ENCODE measurements around the gene SNTG2.

DNA sequence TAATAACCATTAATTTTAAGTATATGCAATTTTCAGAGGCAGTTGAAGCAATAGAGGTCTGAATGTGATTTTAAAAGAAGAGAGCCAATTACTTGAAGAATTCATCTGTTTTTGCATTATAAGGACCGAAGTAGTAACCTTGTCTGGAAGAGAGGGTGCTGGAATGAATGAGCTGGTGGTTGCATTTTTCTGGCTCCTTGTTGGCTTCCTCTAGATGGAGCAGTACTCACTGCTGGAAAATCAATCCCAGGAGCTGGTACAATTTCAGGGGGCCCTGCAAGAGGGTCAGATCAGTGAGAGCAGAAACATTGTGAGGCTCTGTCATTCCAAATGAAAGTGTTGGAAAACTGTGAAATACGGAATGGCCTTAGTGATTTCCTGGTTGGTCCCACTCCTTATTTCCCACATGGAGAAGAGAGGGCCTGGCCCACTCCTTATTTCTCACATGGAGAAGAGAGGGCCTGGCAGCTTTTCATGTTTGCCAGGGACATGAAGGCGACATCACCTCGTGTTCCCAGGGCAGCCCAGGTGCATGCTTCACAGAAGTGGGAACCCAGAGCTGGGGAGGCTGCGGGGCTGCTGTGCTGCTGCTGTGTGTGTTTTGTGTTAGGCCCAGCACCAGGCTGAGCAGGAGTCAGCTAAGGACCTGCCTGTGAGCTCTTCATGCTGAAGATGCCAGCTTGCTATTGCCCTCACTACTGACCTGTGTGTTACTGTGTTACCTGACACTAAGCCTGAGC, 197.4 kb downstream of the SNTG2 start:
- TF ChIP-seq, protein P1, sequence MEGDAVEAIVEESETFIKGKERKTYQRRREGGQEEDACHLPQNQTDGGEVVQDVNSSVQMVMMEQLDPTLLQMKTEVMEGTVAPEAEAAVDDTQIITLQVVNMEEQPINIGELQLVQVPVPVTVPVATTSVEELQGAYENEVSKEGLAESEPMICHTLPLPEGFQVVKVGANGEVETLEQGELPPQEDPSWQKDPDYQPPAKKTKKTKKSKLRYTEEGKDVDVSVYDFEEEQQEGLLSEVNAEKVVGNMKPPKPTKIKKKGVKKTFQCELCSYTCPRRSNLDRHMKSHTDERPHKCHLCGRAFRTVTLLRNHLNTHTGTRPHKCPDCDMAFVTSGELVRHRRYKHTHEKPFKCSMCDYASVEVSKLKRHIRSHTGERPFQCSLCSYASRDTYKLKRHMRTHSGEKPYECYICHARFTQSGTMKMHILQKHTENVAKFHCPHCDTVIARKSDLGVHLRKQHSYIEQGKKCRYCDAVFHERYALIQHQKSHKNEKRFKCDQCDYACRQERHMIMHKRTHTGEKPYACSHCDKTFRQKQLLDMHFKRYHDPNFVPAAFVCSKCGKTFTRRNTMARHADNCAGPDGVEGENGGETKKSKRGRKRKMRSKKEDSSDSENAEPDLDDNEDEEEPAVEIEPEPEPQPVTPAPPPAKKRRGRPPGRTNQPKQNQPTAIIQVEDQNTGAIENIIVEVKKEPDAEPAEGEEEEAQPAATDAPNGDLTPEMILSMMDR (IDR thresholded peaks at IDR 0.05) = no peak
- TF ChIP-seq POLR2AphosphoS5 (IDR thresholded peaks at IDR 0.05) = no peak
- no peak for TF ChIP-seq POLR2A (IDR thresholded peaks at IDR 0.05)
- TF ChIP-seq EP300 (IDR thresholded peaks at IDR 0.05) = no peak
